ENCODE results near the gene SLC2A11. TPM values are rescaled to one million over a fixed set of nuclear protein-coding genes. Genes with fewer than 3 reads are reported as not detected.

The SLC2A11 gene
- polyA plus RNA-seq, 3 donors = 1.3 to 3.3 (median 2.5) TPM

- TF ChIP-seq CTCF (IDR thresholded peaks at IDR 0.05) = no peak
- no peak overlapping the region for H3K4me2 ChIP-seq (replicated peaks; ENCODE audit: extremely low read depth, low read length, poor library complexity, severe bottlenecking)
- no peaks in the 10 kb centered on the region for H3K4me1 Mint-ChIP-seq
- H3K4me3 ChIP-seq (replicated peaks in 1 of 3; ENCODE audit: low read depth in 2 of 3, low read length in 3 of 3) = no peak overlapping the region
- no peaks in the 10 kb centered on the region for H3K79me2 ChIP-seq (ENCODE audit: insufficient read depth, low read length)
- peak overlapping the region in 1 of 7 donors; percentile 20 for H3K27ac Mint-ChIP-seq
- no peak overlapping the region for H3K9ac ChIP-seq (ENCODE audit: insufficient read depth, low read length, poor library complexity, severe bottlenecking)
- no peaks in the 10 kb centered on the region for H3K4me1 ChIP-seq (ENCODE audit: control insufficient read depth in 1 of 2, insufficient read depth in 2 of 2, low read length in 2 of 2)
- H3K27me3 ChIP-seq (ENCODE audit: control insufficient read depth in 2 of 2, insufficient read depth in 2 of 2, low read length in 2 of 2) = no peaks in the 10 kb centered on the region
- WGBS (ENCODE audit: insufficient coverage) = 100% methylated on average over 5 of the region's 8 CpGs
- H3K27me3 Mint-ChIP-seq (ENCODE audit: low read depth in 3 of 3) = peaks cover 0 to 2% (median 0%) of the 10 kb centered on the region in 3 donors
- no peak for DNase-seq
- no peak overlapping the region for H3K4me3 Mint-ChIP-seq
- peaks cover 75 to 95% of the 10 kb centered on the region in 2 donors for H3K36me3 ChIP-seq (replicated peaks in 1 of 2; ENCODE audit: control insufficient read depth in 1 of 2, insufficient read depth in 2 of 2, low read length in 2 of 2)
- peaks cover 30% of the 10 kb centered on the region for H4K20me1 ChIP-seq (ENCODE audit: insufficient read depth, low read length)
- intact Hi-C loops (cut with micrococcal nuclease) = no loop called here
- no peak overlapping the region for H3K27ac ChIP-seq (ENCODE audit: low read depth in 1 of 2, low read length in 2 of 2)
- peaks cover 62 to 99% of the 10 kb centered on the region in 2 donors for H3K36me3 Mint-ChIP-seq
- peaks cover 0 to 3% (median 0%) of the 10 kb centered on the region in 7 donors for H3K9me3 Mint-ChIP-seq
- H2AFZ ChIP-seq (ENCODE audit: insufficient read depth, low read depth, low read length, poor library complexity, severe bottlenecking) = no peak overlapping the region
- H3K9me3 ChIP-seq (replicated peaks in 1 of 2; ENCODE audit: control insufficient read depth in 1 of 2, insufficient read depth in 1 of 2, low read length in 2 of 2) = no peaks in the 10 kb centered on the region
Observed at GRCh38 chr22:23831261-23831660, 26.4 kb upstream of the SLC2A11 start.

GRCh38 chr22:23831781-23832180 is 25.9 kb upstream of the SLC2A11 start:
- Histone ChIP-seq H3K27me3 (ENCODE audit: control insufficient read depth in 2 of 2, insufficient read depth in 2 of 2, low read length in 2 of 2) (no peaks in the 10 kb centered on the region), H3K36me3 (replicated peaks in 1 of 2; ENCODE audit: control insufficient read depth in 1 of 2, insufficient read depth in 2 of 2, low read length in 2 of 2) (peaks cover 71 to 95% of the 10 kb centered on the region in 2 donors), H3K79me2 (ENCODE audit: insufficient read depth, low read length) (no peaks in the 10 kb centered on the region), H3K4me2 (replicated peaks; ENCODE audit: extremely low read depth, low read length, poor library complexity, severe bottlenecking) (no peak overlapping the region), H3K4me3 (replicated peaks in 1 of 3; ENCODE audit: low read depth in 2 of 3, low read length in 3 of 3) (no peak overlapping the region), H3K9ac (ENCODE audit: insufficient read depth, low read length, poor library complexity, severe bottlenecking) (no peak overlapping the region), H4K20me1 (ENCODE audit: insufficient read depth, low read length) (peaks cover 30% of the 10 kb centered on the region), H3K27ac (ENCODE audit: low read depth in 1 of 2, low read length in 2 of 2) (no peak overlapping the region), H3K9me3 (replicated peaks in 1 of 2; ENCODE audit: control insufficient read depth in 1 of 2, insufficient read depth in 1 of 2, low read length in 2 of 2) (no peaks in the 10 kb centered on the region), H3K4me1 (ENCODE audit: control insufficient read depth in 1 of 2, insufficient read depth in 2 of 2, low read length in 2 of 2) (no peaks in the 10 kb centered on the region), H2AFZ (ENCODE audit: insufficient read depth, low read depth, low read length, poor library complexity, severe bottlenecking) (no peak overlapping the region)
- Mint-ChIP-seq H3K36me3 (peaks cover 60 to 99% of the 10 kb centered on the region in 2 donors), H3K27me3 (ENCODE audit: low read depth in 3 of 3) (peaks cover 0 to 2% (median 1%) of the 10 kb centered on the region in 3 donors), H3K4me3 (no peak overlapping the region), H3K9me3 (peaks cover 0 to 3% (median 0%) of the 10 kb centered on the region in 7 donors), H3K27ac (no peak overlapping the region), H3K4me1 (no peaks in the 10 kb centered on the region)
- WGBS (ENCODE audit: insufficient coverage) = 96% methylated on average over 7 of the region's 10 CpGs
- no peak for TF ChIP-seq CTCF (IDR thresholded peaks at IDR 0.05)
- intact Hi-C loops (cut with micrococcal nuclease) = no loop called here
- DNase-seq = peak in 1 of 3 donors; percentile 2

Measured in CD14-positive monocyte (primary cell).